GM23338 (cell line): ENCODE data around the gene GMPR.

Experiments
- CREB1 ChIP-seq: fragments of 250-450 bp; sonication (Bioruptor Pico); IDR thresholded peaks from 2 replicates; pipeline ENCODE4 v1.5.0; 2020; ENCODE audit warnings: low read depth, mild to moderate bottlenecking, moderate library complexity
- EZH2 ChIP-seq: fragments of 200-600 bp; sonication (generic); IDR thresholded peaks from one replicate; pipeline ENCODE4 v1.8.0; 2017; ENCODE audit warnings: antibody characterized with exemption, mild to moderate bottlenecking, low read depth; ENCODE audit not compliant: unreplicated experiment
- EZH2phosphoT487 ChIP-seq: fragments of 200-600 bp; sonication (generic); IDR thresholded peaks from one replicate; pipeline ENCODE4 v1.8.1; 2018; ENCODE audit warnings: antibody characterized with exemption; ENCODE audit not compliant: unreplicated experiment
- JUNB ChIP-seq: IDR thresholded peaks from one replicate; pipeline ENCODE4 v1.6.1; 2016; ENCODE audit warnings: antibody characterized with exemption; ENCODE audit not compliant: unreplicated experiment
- POLR2AphosphoS5 ChIP-seq: IDR thresholded peaks from 2 replicates; pipeline ENCODE4 v1.6.1; 2016; ENCODE audit warnings: antibody characterized with exemption, low read depth
- TF ChIP-seq, protein P1 (sequence below), 2 experiments: fragments of 200-600 bp in 1 of 2; sonication (generic) in 1 of 2; conservative IDR thresholded peaks; 2 replicates each; pipeline versions ENCODE4 v1.5.1 to v1.6.1; 2016 to 2017; ENCODE audit warnings: antibody characterized with exemption in 2 of 2, low read depth in 2 of 2, mild to moderate bottlenecking in 2 of 2, moderate library complexity in 1 of 2

DNA sequence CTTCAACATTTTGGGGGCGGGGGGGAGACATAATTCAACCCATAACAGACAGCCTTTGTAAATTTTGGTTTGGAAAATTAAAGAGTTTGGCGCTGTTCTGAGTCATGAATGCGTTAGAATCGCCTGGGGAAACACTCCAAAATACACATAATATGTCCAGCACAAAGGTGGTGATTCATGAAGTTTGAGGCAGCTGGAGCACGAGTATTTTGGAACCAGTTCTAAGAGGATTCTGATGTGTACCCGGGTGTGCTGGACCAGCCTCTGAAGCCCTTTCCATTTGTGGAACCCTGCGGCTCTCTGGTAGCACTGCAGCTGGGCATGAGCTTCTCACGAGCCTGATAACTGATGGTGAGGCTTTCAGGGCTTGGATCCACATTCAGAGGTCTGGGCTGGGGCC, 4.7 kb downstream of the GMPR start:
- TF ChIP-seq, protein P1, sequence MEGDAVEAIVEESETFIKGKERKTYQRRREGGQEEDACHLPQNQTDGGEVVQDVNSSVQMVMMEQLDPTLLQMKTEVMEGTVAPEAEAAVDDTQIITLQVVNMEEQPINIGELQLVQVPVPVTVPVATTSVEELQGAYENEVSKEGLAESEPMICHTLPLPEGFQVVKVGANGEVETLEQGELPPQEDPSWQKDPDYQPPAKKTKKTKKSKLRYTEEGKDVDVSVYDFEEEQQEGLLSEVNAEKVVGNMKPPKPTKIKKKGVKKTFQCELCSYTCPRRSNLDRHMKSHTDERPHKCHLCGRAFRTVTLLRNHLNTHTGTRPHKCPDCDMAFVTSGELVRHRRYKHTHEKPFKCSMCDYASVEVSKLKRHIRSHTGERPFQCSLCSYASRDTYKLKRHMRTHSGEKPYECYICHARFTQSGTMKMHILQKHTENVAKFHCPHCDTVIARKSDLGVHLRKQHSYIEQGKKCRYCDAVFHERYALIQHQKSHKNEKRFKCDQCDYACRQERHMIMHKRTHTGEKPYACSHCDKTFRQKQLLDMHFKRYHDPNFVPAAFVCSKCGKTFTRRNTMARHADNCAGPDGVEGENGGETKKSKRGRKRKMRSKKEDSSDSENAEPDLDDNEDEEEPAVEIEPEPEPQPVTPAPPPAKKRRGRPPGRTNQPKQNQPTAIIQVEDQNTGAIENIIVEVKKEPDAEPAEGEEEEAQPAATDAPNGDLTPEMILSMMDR (conservative IDR thresholded peaks at IDR 0.05; ENCODE audit: low read depth in 2 of 2) = no peak
- TF ChIP-seq CREB1 = no peak
- TF ChIP-seq EZH2 = no peak
- TF ChIP-seq POLR2AphosphoS5 = no peak
- no peak for TF ChIP-seq EZH2phosphoT487
- no peak for TF ChIP-seq JUNB
